Neural cell (in vitro differentiated cells): ENCODE measurements around the gene PPM1H.

Source experiments
- EP300 ChIP-seq: fragments of 450-650 bp; conservative IDR thresholded peaks from 2 replicates; pipeline ENCODE4 v1.6.1; 2014; ENCODE audit warnings: antibody characterized with exemption, mild to moderate bottlenecking, moderate library complexity; ENCODE audit not compliant: poor library complexity, severe bottlenecking
- MXI1 ChIP-seq: fragments of 450-650 bp; conservative IDR thresholded peaks from 2 replicates; pipeline ENCODE4 v1.6.1; 2014; ENCODE audit warnings: antibody characterized with exemption, mild to moderate bottlenecking; ENCODE audit not compliant: poor library complexity, severe bottlenecking
- POLR2AphosphoS5 ChIP-seq: IDR thresholded peaks from 2 replicates; pipeline ENCODE4 v1.6.1; 2012
- RAD21 ChIP-seq: fragments of 450-650 bp; conservative IDR thresholded peaks from 2 replicates; pipeline ENCODE4 v1.6.1; 2014; ENCODE audit warnings: antibody characterized with exemption, mild to moderate bottlenecking, moderate library complexity
- REST ChIP-seq: IDR thresholded peaks from 2 replicates; pipeline ENCODE4 v1.6.1; 2012; ENCODE audit warnings: borderline replicate concordance
- TAF1 ChIP-seq: IDR thresholded peaks from 2 replicates; pipeline ENCODE4 v1.6.1; 2012; ENCODE audit warnings: low read depth
- TF ChIP-seq, protein P1 (sequence below): fragments of 450-650 bp; IDR thresholded peaks from 2 replicates; pipeline ENCODE4 v1.5.1; 2014; ENCODE audit warnings: antibody characterized with exemption, mild to moderate bottlenecking, moderate library complexity; ENCODE audit not compliant: poor library complexity, severe bottlenecking

DNA sequence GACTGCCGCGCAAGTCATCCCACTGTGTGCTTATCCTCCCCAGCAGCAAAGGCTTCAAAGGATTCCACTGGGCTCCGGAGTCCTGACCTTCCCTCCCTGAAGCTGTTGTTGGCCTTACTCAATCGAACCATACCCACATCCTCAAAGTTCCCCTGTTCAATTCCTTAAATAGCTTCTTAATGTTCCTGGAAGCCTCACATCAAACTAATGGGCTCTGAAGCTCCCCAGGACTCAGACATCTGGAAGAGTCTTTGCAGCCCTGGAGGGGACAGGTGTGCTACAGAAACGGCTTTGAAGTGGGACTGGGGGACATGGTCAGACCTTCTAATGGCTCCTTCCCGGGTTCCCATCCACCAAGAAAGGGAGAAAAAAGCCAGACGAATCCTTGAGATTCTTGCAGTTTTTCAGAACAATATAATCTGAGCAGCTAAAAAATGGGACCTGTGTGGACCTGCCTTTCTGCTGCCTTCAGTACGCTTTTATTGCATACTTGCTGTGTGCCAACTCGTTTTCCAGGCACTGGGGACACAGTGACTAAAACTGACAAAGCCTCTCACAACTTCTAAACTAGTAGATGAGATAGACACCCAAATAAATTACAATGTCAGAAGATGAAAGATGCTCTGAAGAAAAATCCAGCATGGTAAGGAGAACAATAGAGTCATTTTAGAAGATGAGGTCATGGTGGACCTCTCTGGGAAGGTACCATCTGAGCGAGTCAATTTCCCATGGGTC, 263.8 kb downstream of the PPM1H start:
- TF ChIP-seq, protein P1, sequence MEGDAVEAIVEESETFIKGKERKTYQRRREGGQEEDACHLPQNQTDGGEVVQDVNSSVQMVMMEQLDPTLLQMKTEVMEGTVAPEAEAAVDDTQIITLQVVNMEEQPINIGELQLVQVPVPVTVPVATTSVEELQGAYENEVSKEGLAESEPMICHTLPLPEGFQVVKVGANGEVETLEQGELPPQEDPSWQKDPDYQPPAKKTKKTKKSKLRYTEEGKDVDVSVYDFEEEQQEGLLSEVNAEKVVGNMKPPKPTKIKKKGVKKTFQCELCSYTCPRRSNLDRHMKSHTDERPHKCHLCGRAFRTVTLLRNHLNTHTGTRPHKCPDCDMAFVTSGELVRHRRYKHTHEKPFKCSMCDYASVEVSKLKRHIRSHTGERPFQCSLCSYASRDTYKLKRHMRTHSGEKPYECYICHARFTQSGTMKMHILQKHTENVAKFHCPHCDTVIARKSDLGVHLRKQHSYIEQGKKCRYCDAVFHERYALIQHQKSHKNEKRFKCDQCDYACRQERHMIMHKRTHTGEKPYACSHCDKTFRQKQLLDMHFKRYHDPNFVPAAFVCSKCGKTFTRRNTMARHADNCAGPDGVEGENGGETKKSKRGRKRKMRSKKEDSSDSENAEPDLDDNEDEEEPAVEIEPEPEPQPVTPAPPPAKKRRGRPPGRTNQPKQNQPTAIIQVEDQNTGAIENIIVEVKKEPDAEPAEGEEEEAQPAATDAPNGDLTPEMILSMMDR: no peak
- TF ChIP-seq EP300 (no peak), RAD21 (no peak), POLR2AphosphoS5 (no peak), TAF1 (no peak), REST (no peak), MXI1 (no peak)
